Measurements from ENCODE around the gene AVPI1. TPM values are rescaled to one million over a fixed set of nuclear protein-coding genes. Genes with fewer than 3 reads are reported as not detected.

AVPI1 gene
- total and polyA plus RNA-seq, 2 experiments from 2014 or later: 7.4 to 7.6 TPM

- Histone ChIP-seq H3K4me2 (no peak overlapping the region), H3K9me2 (ENCODE audit: insufficient read depth) (no peaks in the 10 kb centered on the region), H3K36me3 (ENCODE audit: insufficient read depth) (peaks cover 32% of the 10 kb centered on the region), H3K4me1 (ENCODE audit: insufficient read depth) (no peaks in the 10 kb centered on the region), H3K27me3 (ENCODE audit: insufficient read depth) (no peaks in the 10 kb centered on the region), H3K79me2 (replicated peaks; ENCODE audit: insufficient read depth) (0 out of 2 replicates have a peak, but pooled peaks cover 4% of the 10 kb centered on the region), H2AFZ (no peak overlapping the region), H4K20me1 (replicated peaks; ENCODE audit: insufficient read depth) (peaks cover 1% of the 10 kb centered on the region; the same call in 1 of the 2 replicates), H3F3A (replicated peaks; ENCODE audit: low read depth) (no peaks in the 10 kb centered on the region; the same call in 1 of the 2 replicates), H3K4me3 (no peak overlapping the region), H3K27ac (ENCODE audit: low read depth) (no peak overlapping the region)
- Mint-ChIP-seq H3K27ac (peak overlapping the region; percentile 65; the same call in 1 of the 2 replicates), H3K36me3 (ENCODE audit: low read depth) (peaks cover 77% of the 10 kb centered on the region), H3K4me1 (no peaks in the 10 kb centered on the region), H3K4me3 (no peak overlapping the region), H3K27me3 (ENCODE audit: insufficient read depth, low read depth, poor library complexity) (no peaks in the 10 kb centered on the region), H3K9me3 (no peaks in the 10 kb centered on the region)
- ATAC-seq: no peak
- no peak for DNase-seq (ENCODE audit: low spot score)
- TF ChIP-seq JUNB (IDR thresholded peaks at IDR 0.05; ENCODE audit: unreplicated experiment) (no peak), ZNF462 (CRISPR knock-in tag; IDR thresholded peaks at IDR 0.05) (no peak)
Measured at GRCh38 chr10:97659589-97659988, 27.5 kb downstream of the AVPI1 start.

- Histone ChIP-seq H3K9me2 (ENCODE audit: insufficient read depth) (no peaks in the 10 kb centered on the region), H3K4me3 (no peak overlapping the region), H4K20me1 (replicated peaks; ENCODE audit: insufficient read depth) (no peaks in the 10 kb centered on the region; the same call in 1 of the 2 replicates), H3K79me2 (replicated peaks; ENCODE audit: insufficient read depth) (peaks cover 9% of the 10 kb centered on the region; the same call in 1 of the 2 replicates), H3F3A (replicated peaks; ENCODE audit: low read depth) (no peaks in the 10 kb centered on the region; the same call in 1 of the 2 replicates), H3K4me2 (no peak overlapping the region), H3K36me3 (ENCODE audit: insufficient read depth) (peaks cover 52% of the 10 kb centered on the region), H3K27ac (ENCODE audit: low read depth) (no peak overlapping the region), H2AFZ (no peak overlapping the region), H3K4me1 (ENCODE audit: insufficient read depth) (no peaks in the 10 kb centered on the region), H3K27me3 (ENCODE audit: insufficient read depth) (no peaks in the 10 kb centered on the region)
- Mint-ChIP-seq H3K27me3 (ENCODE audit: insufficient read depth, low read depth, poor library complexity) (no peaks in the 10 kb centered on the region), H3K4me3 (no peak overlapping the region), H3K36me3 (ENCODE audit: low read depth) (peaks cover 75% of the 10 kb centered on the region), H3K27ac (no peak overlapping the region; the same call in 1 of the 2 replicates), H3K4me1 (no peaks in the 10 kb centered on the region), H3K9me3 (no peaks in the 10 kb centered on the region)
- ATAC-seq (no peak), DNase-seq (ENCODE audit: low spot score) (no peak)
- TF ChIP-seq POLR2AphosphoS5 (IDR thresholded peaks at IDR 0.05; ENCODE audit: low read depth): no peak
- TF ChIP-seq REST (IDR thresholded peaks at IDR 0.05; ENCODE audit: unreplicated experiment): no peak
- TF ChIP-seq ETS1 (IDR thresholded peaks at IDR 0.05): no peak
- no peak for TF ChIP-seq ZNF331 (CRISPR knock-in tag; IDR thresholded peaks at IDR 0.05; ENCODE audit: low read depth)
- no peak for TF ChIP-seq EZH2 (IDR thresholded peaks at IDR 0.05; ENCODE audit: low read depth, unreplicated experiment)
Measured at GRCh38 chr10:97656777-97657176, 30.3 kb downstream of the AVPI1 start.

All from GM23338 (cell line).